ENCODE data around the gene C1orf210. TPM values are rescaled to one million over a fixed set of nuclear protein-coding genes. Genes with fewer than 3 reads are reported as not detected.

The C1orf210 gene
- polyA plus RNA-seq, 2 of the 4 experiments (the other 2 are of a cell fraction), result not detected

- Histone ChIP-seq H3K27ac (no peak overlapping the region), H3K4me1 (no peaks in the 10 kb centered on the region), H3K9me3 (no peaks in the 10 kb centered on the region), H3K4me3 (no peak overlapping the region), H3K4me2 (no peak overlapping the region)
- DNase-seq (ENCODE audit: low read depth in 1 of 2, low spot score in 1 of 2), result no peak
- no peak for FAIRE-seq
- ChIA-PET POLR2A (no interaction called here), CTCF (interaction anchor here (0.9 to 1.4 kb wide), 2 partner anchors 11 to 14 kb away, joined by 3 to 4 read pairs; partner anchors contain the start of gene C1orf210)
- TF ChIP-seq ATOH8 (CRISPR knock-in tag; IDR thresholded peaks at IDR 0.05; ENCODE audit: low read depth) (no peak), RAD21 (conservative IDR thresholded peaks at IDR 0.05 in 1 of 2, IDR thresholded peaks at IDR 0.05 in 1 of 2) (no peak), FOXS1 (CRISPR knock-in tag; IDR thresholded peaks at IDR 0.05) (no peak), HOXB13 (CRISPR knock-in tag; IDR thresholded peaks at IDR 0.05; ENCODE audit: low read depth) (no peak), NR3C1 (IDR thresholded peaks at IDR 0.05) (no peak), HES2 (IDR thresholded peaks at IDR 0.05) (no peak), ESRRA (IDR thresholded peaks at IDR 0.05; ENCODE audit: borderline replicate concordance, low read length) (no peak), PBX3 (IDR thresholded peaks at IDR 0.05) (no peak), MAX (IDR thresholded peaks at IDR 0.05) (no peak), ELK1 (IDR thresholded peaks at IDR 0.05; ENCODE audit: low read depth, low read length) (no peak)
- no peak for ATAC-seq
- 60% methylated on average over 12 of the region's 12 CpGs for WGBS (ENCODE audit: missing lambda C conversion rate)
These were observed 13.9 kb downstream of the C1orf210 start for GRCh38 chr1:43271186-43272118.

GRCh38 chr1:43270421-43271095, 14.8 kb downstream of the C1orf210 start:
- TF ChIP-seq GATA3 (IDR thresholded peaks at IDR 0.05; ENCODE audit: borderline replicate concordance), result no peak
- ChIA-PET POLR2A (no interaction called here), CTCF (no interaction called here)
- Histone ChIP-seq H3K9me3 (no peaks in the 10 kb centered on the region), H3K4me3 (no peak overlapping the region), H3K4me2 (no peak overlapping the region), H3K4me1 (no peaks in the 10 kb centered on the region), H3K27ac (no peak overlapping the region)
- DNase-seq (ENCODE audit: low read depth in 1 of 2, low spot score in 1 of 2), result no peak
- FAIRE-seq, result no peak
- 63% methylated on average over 18 of the region's 29 CpGs for WGBS (ENCODE audit: missing lambda C conversion rate)
- ATAC-seq, result no peak

GRCh38 chr1:43269627-43270375, 15.6 kb downstream of the C1orf210 start, which contains the start of gene TMEM125:
TSS of gene TMEM125 (plus strand) at chr1:43269983. CDS start at chr1:43272723, 2,740 bp downstream.
- Histone ChIP-seq H3K9me3 (no peaks in the 10 kb centered on the region), H3K27ac (no peak within 1 kb of the TSS), H3K4me1 (no peaks in the 10 kb centered on the region), H3K4me2 (no peak within 1 kb of the TSS), H3K4me3 (no peak within 1 kb of the TSS)
- FAIRE-seq (no peak), DNase-seq (ENCODE audit: low read depth in 1 of 2, low spot score in 1 of 2) (no peak), ATAC-seq (no peak)
- POLR2A ChIA-PET, result no interaction called here
- WGBS (ENCODE audit: missing lambda C conversion rate), result 78% methylated on average over 7 of the region's 7 CpGs
- CTCF ChIA-PET, result no interaction called here
- TF ChIP-seq BCL3 (IDR thresholded peaks at IDR 0.05) (no peak), REST (IDR thresholded peaks at IDR 0.05) (no peak), HEYL (CRISPR knock-in tag; IDR thresholded peaks at IDR 0.05) (no peak), ZFP36 (IDR thresholded peaks at IDR 0.05; ENCODE audit: borderline replicate concordance, partially characterized antibody) (peak; percentile 66)
